HG03565 (cell line): ENCODE measurements around the gene ZBTB47.

Experiments
- ATAC-seq: cut with Tn5 transposase; IDR thresholded peaks from one replicate; pipeline ENCODE4 v1.9.1; 2021; ENCODE audit warnings: mild to moderate bottlenecking, moderate library complexity; ENCODE audit not compliant: unreplicated experiment

ZBTB47 gene

DNA sequence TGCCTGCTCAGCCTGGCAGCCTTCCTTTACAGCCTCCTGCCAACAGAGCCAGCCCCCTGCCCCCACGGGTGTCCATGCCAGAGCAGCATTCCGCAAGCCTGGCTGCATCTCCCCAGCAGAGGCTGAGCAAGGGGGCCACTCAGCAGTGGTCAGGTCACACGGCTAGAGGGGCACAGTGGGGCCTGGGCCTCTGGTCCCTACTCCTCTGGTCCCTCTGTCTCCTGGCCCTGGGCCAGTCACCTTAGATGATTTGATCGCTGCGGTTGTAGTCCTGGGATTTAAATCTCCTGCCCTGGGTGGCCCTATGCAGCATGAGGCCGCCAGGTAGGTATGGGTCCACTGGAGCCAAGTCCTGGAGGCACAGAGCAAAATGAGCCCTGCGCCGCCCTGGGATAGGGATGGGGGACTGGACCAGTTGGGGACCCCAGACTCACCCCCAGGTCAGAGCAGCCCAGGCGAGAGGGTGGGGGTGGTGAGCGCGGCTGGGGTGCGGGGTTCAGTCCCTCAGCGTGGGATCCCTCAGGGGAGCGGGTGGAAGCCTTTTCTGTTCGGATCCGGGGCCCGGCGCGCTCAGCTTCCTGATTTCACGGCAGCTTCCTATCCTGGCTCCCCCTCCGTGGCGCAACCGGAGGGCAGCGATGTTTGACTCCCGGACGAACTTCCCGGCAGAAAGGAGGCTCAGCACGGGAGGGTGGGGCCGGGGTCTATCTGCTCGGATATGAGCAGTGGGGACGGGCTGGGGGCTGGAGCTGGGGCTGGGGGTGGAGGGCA lies at the start of gene ZBTB47:
Gene ZBTB47 (plus strand): TSS at position 138 of the 771 bp plus-strand sequence. CDS start 4,659 bp downstream, outside the sequence.
- no peak for ATAC-seq

DNA sequence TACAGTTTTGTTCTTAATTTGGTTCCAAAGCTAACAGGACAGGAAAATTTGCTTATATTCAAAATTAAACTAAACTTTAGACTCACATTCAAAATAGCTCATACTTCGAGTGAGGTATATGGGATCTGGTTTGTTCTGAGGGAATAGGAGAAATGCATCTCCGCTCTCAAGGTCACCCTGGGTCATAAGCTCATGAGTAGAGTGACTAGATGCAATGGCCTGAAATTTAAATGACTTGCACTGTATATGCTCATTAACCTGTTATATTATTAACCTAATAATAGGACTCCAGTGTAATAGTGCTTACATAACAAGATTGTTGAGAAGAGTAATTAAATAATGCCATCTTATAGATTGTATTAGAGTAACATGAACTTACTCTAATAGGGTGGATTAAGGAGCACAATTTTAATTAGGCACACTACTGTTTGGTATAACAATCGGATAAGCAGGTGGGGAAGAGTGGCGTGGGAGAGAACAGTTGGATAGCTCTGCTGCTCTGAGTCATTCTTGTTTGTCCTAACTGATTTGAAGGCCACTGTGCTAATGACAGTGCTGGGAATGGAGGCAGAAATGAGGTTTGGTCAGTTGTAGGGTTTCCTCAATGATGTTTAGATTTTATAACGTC lies 47.8 kb upstream of the ZBTB47 start:
- ATAC-seq = no peak

DNA sequence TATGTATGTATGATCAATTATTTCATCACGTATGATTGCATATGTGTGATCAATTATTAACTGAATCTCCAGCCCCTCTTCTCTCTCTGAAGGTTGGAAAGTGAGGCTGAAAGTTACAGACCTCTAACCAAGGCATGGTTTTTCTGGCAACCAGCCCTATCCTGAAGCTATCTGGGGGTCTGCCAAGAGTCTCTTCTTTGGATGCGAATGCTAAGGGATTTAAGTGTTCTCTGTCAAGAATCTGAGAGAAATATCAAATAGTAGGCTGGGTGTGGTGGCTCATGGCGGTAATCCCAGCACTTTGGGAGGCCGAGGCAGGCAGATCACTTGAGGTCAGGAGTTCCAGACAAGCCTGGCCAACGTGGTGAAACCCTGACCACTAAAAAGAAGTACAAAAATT lies 44.9 kb upstream of the ZBTB47 start:
- ATAC-seq = no peak

DNA sequence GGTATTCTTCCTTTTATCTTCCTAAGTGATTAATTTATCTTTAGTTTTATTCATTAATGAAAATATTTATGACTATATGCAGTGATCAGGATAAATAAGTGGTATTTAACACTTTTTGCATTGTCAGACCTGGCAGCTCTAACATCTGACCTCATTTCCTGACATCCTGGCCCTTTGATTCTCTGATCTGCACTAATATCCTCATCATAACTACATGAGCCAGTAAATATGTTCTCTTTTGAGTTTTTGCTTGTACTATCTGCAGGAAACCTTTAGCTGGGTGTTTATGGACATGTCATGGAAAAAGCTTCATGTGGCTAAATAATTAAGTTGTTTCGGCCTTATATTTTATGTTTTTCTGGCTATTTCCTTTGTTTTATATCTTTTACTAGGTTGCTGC lies 42.5 kb upstream of the ZBTB47 start:
- no peak for ATAC-seq

DNA sequence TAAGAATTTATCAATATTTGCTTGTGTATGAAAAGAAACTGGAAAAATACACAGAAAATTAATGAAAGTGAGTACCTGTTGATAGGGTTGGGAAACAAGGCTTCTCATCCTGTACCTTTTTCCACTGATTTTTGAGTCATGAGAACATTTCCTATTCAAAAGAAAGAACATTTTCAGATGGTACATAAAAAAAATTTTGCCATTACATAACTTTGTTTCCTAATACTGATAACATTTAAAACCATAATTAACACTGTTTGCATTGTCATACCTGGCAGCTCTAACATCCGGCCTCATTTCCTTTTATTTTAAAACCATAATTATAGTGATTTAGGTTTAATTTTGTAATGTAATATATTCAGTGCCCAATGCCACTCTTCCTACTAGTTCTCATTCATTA lies 41.3 kb upstream of the ZBTB47 start:
- no peak for ATAC-seq

DNA sequence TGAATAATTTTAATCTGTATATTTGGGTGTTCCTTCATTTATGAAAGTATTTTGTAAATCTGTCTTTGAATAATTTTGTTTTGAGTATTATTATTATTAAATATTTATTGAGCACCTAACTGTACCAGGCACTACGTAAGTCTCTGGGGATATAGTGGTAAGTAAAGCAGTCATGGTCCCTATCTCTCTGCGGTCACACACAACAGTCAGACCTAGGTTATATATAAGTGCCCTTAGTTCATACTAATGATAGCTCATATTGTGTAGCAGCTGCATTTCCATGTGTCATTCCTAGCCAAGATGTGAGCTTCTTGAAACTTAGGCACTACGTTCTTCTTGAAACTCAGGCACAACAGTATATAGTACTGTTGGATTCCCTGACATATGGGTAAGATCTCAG lies 40.6 kb upstream of the ZBTB47 start:
- peak; percentile 85 for ATAC-seq

DNA sequence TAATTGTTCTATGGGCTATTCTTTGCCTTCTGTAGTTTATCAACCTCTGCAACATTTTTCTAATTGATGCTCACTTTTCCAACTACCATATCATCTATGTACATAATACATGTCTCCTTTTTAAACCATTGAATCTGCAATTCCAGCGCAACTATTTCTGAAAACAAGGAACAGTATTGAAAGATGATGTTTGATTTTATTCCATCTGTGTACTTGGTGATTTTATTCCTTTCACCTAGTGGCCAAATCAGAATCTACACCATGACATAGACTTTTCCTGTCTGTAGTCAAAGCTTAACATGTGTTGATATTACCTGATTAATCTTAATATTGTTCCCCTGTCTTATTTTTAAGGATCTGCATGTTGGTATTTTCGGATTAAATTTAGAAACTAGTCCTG lies 40.0 kb upstream of the ZBTB47 start:
- no peak for ATAC-seq

DNA sequence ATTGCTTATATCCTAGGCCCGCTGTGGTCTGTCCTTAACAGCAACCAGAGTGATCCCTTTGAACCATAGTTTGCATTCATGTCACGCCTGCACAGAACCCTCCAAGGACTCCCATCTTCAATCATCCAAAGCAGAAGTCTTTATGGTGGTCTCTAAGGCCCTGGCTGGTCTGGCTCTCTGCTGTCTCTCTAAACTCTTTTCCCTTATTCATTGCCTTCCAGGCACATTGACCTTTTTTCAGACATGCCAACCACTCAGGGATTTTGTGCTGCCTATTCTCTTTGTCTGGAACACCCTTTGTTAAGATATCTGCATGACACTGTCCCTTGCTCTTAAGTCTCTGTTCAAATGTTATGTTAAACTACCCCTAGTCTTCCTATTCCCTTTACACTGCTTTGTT lies 21.9 kb upstream of the ZBTB47 start:
- ATAC-seq = no peak

DNA sequence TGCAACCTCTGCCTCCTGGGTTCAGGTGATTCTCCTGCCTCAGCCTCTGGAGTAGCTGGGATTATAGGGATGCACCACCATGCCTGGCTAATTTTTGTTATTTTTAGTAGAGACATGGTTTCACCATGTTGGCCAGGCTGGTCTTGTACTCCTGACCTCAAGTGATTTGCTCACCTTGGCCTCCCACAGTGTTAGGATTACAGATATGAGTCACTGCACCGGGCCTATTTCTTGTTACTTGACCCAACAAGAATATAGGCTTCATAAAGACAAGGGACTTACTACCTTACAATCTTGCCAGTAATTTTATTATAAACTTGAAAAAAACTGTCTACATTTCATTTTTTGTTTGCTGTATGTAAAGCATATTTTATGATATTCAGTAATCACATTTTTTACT lies 21.4 kb upstream of the ZBTB47 start:
- ATAC-seq = no peak

DNA sequence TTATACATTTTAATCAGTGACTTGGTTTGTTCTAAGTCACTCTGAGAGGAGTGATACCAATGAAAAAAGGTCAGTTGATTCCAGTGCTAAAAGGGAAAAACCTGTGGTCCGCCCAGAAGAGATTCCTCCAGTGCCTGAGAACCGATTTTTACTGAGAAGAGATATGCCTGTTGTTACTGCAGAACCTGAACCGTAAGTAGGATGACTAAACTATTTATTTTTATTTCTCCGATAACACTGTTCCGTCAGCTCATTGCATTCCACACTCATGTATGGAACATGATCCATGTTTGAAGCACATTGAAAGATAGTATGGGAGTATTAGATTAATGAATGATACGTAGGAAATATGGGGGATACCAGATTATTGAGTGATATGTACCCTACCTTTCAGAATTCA lies 20.0 kb upstream of the ZBTB47 start:
- no peak for ATAC-seq

DNA sequence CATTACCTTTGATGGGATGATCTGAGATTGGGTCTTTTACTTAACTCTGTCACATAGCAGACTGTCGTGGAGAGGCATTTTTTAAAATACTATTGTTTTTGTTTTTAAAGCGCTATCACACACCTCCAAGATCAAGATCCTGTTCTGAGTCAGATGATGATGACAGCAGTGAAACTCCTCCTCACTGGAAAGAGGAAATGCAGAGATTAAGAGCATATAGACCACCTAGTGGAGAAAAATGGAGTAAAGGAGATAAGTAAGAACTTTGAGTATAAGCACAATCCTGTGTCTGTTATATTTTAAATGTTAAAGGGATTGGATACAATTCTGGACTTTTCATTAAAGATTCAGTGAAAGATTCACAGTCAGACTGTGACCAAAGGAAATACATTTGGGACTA lies 18.4 kb upstream of the ZBTB47 start:
- peak; percentile 61 for ATAC-seq

DNA sequence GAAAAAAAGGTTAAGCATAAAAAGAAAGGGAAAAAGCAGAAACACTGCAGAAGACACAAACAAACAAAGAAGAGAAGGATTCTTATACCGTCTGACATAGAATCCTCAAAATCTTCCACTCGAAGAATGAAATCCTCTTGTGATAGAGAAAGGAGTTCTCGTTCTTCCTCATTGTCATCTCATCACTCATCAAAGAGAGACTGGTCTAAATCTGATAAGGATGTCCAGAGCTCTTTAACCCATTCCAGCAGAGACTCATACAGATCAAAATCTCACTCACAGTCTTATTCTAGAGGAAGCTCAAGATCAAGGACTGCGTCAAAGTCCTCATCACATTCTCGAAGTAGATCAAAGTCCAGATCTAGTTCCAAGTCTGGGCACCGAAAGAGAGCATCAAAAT lies 16.5 kb upstream of the ZBTB47 start:
- ATAC-seq = no peak

DNA sequence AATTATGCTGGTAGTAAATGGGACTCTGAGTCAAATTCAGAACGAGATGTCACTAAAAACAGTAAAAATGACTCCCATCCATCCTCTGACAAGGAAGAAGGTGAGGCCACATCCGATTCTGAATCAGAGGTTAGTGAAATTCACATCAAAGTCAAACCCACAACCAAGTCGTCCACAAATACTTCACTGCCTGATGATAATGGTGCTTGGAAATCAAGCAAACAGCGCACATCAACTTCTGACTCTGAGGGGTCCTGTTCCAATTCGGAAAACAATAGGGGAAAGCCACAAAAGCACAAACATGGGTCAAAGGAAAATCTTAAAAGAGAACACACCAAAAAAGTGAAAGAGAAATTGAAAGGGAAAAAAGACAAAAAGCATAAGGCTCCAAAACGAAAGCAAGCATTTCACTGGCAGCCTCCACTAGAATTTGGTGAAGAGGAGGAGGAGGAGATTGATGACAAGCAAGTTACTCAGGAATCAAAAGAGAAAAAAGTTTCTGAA lies 15.1 kb upstream of the ZBTB47 start:
- no peak for ATAC-seq

DNA sequence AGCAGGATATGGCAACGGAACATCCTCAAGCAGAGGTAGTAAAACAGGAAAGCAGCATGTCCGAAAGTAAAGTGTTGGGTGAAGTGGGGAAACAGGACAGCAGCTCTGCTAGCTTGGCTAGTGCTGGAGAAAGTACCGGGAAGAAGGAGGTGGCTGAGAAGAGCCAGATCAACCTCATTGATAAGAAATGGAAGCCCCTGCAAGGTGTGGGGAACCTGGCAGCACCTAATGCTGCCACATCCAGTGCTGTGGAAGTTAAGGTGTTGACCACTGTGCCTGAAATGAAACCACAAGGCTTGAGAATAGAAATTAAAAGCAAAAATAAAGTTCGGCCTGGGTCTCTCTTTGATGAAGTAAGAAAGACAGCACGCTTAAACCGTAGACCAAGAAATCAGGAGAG lies 14.3 kb upstream of the ZBTB47 start:
- ATAC-seq = no peak

DNA sequence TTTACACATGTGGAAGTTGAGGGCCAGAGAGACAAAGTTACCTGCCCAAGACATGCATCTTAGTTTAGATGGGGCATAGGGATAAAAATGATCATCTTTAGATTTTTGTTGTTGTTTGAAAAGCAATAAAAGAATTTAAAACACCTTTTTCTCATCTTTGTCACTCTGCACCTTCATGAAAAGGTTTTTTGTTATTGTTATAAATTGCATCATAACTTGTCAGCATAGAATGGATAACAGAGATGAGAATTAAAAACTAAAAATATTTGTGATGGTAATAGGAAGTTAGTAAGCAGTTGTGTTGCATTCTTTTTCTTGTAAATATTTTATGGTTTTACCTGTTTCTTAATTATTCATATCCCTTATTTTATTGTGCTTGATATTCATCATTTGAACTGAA lies 13.4 kb upstream of the ZBTB47 start:
- no peak for ATAC-seq

DNA sequence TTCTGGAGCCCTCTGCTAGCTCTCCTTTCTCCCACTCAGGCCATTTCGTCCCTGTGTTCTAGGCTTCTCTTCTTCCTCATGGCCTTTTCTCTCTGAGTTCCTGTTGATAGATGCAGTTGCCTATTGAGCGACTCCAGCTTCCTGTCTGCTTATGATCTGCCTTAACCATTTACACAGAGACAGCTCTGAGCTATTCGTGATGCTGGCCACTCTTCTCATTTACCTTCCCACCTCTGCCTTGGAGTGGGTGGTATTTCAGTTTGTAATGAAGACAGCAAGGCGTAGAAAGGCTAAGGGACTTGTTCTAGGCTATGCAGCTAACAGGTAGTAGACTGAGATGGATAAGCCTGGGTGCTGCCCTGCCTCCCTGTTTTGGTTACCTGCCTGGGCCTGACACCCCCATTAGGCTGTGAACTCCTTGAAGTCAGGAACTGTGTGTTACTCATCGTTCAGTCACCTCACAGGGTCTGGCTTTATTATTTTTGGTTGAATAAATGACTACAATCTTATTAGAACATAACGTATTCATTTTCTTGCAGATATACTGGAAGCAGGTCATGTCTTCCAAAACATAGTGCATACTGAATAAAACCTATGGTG lies 12.6 kb upstream of the ZBTB47 start:
- no peak for ATAC-seq

DNA sequence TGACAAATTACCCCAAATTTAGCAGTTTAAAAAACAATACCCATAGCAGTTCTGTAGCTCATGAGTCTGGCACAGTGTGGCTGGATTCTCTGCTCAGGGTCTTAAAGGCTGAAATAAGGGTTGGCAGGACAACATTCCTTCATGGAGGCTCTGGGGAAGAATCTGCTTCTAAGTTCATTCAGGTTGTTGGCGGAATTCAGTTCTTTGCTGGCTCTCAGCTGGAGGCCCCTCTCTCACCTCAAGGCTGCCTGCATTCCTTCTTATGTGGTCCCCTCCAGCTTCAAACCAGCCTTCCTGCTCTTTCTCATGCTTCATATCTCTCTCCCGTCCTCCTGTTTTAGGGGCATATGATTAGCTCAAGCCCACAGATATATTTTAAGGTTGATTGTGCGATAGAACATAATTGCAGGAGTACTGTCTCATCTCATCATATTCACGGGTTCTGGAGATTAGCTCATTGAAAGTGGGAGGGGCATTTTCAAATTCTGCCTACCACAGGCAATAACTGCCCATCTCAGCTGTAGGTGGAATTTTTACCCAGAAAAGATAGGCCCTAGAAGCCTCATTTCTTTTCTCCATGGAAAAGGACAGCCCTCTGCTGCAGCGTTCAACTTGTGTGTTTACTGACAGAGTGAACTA lies 5.6 kb upstream of the ZBTB47 start:
- no peak for ATAC-seq

DNA sequence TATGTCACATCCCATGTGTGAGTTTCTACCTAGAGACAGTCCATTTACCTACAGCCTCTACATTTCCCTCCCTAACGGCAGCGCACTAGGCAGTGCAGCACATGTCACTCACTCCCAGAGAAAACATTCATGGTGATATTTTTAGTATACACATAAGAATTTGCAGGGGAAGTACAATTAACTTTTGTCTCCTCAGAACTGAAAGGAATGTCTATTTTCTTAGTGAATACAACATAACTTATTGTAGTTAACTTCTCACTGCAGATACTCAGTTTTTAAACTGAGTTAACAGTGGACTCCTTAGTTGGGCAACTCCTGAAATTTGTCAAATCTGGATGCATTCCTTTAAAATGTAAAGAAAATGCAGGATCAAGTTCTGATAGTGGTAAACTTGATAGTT lies 4.5 kb upstream of the ZBTB47 start:
- ATAC-seq = no peak

DNA sequence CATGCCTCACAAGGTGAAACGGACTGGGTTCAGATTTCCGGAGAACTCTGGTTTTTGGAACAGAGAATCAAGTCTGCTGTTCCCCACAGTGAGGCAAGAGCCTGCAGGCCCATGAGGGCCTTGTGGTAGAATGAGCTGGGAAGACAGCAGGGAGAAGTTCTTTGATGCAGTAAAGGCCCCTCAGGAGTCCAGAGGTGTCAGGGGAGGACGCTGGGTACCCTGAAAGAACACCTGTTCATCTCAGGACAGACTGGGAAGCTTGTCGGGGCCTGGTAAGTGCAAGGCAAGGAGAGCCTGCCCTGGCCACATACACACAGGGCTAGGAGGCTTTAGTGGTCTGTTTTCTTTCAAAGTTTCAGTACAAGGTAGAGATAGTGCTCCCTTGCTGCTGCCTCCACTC lies 3.7 kb upstream of the ZBTB47 start:
- no peak for ATAC-seq

DNA sequence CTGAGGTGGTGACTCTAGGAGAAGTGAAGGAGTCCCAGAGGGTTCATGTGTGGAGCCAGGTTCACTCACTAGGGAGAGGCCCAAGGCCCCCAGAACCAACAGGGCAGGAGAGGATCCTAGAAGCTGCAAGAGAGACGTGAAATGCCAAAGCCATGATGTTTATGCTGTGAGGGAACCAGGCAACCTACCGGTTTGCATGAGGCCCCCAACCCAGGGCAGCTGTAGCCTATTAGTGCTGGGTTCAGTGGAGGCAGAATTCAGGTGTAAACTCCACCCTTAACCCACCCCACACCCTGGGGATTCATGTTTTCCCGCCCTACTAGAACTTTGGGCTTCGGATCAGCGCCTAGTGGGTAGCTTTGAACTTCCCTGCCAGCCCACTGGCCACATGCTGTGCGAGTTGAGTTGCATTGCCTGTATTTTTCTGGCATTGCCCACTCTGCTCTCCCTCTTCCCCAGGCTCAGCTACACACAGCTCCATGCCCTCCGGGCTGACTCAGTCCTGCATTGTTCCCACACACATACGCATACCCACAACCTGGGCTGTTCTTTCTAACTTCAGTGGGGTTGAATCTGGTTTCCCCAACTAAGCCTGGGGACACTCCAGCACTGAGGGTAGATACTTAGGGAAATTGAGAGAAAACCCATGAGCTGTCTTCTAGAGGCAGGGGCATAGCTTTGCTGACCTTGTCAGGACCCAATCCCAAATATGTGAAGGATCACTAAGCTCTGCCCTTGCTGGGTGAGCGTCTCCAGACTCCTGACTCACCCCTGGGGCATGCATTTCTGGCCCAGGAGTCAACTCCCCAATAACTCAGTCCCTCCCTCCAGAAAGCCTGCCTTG lies 2.0 kb upstream of the ZBTB47 start:
- no peak for ATAC-seq

DNA sequence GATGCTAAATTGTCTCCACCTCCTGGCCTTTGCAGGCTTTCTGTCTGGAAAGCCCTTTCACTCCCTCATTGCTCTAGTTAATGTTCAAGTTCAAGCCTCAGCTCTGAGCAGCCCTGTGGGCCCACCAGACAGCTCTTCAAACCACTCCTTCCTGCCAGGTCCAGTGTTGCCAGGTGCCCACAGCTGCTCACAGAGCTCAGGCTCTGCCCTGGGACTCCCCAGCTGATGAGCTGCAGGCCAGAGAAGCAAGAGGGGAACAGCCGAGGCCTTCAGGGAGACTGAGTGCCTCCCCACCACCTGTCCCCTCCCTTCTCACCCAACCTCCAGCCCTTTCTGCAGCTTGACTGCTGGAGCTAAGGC lies 1.3 kb upstream of the ZBTB47 start:
- ATAC-seq = no peak
